ENCODE measurements around the gene HSPBAP1. TPM values are rescaled to one million over a fixed set of nuclear protein-coding genes. Genes with fewer than 3 reads are reported as not detected.

The HSPBAP1 gene
- total and polyA plus RNA-seq, 9 donors, result 5.3 to 12.8 (median 9.3) TPM

DNA sequence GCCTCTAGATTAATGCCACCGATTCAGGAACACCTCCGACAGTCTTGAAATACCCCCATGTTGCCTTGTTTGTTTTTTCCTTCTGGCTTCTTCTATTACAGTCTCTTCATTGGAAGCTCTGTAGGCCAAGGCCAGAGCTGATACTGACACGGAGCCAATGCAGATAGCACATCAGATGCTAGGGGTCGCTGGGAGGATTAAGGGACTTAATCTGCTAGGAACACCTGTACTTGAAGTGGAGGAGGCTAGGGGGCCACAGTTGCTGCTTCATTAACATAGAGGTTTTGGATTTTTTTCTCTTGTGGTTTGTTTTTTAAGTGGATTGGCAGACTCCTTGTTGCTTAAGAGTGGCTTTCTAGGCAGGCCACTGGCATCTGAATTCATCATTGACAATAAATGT is 63.4 kb downstream of the HSPBAP1 start:
- Histone ChIP-seq H3K4me3 (no peak overlapping the region), H3K27ac (no peak overlapping the region), H3K4me1 (ENCODE audit: insufficient read depth) (no peaks in the 10 kb centered on the region), H3K9me3 (no peaks in the 10 kb centered on the region), H3K27me3 (no peaks in the 10 kb centered on the region), H3K36me3 (no peaks in the 10 kb centered on the region)
- no peak for DNase-seq
- WGBS, 3 donors, result 38 to 64% (median 43%) methylated on average over 4 of the region's 4 CpGs
- TF ChIP-seq EP300 (IDR thresholded peaks at IDR 0.05) (no peak), POLR2A (IDR thresholded peaks at IDR 0.05) (no peak)
- TF ChIP-seq, protein P1, sequence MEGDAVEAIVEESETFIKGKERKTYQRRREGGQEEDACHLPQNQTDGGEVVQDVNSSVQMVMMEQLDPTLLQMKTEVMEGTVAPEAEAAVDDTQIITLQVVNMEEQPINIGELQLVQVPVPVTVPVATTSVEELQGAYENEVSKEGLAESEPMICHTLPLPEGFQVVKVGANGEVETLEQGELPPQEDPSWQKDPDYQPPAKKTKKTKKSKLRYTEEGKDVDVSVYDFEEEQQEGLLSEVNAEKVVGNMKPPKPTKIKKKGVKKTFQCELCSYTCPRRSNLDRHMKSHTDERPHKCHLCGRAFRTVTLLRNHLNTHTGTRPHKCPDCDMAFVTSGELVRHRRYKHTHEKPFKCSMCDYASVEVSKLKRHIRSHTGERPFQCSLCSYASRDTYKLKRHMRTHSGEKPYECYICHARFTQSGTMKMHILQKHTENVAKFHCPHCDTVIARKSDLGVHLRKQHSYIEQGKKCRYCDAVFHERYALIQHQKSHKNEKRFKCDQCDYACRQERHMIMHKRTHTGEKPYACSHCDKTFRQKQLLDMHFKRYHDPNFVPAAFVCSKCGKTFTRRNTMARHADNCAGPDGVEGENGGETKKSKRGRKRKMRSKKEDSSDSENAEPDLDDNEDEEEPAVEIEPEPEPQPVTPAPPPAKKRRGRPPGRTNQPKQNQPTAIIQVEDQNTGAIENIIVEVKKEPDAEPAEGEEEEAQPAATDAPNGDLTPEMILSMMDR (IDR thresholded peaks at IDR 0.05), result no peak
- intact Hi-C loops (cut with DNase I), result no loop called here

DNA sequence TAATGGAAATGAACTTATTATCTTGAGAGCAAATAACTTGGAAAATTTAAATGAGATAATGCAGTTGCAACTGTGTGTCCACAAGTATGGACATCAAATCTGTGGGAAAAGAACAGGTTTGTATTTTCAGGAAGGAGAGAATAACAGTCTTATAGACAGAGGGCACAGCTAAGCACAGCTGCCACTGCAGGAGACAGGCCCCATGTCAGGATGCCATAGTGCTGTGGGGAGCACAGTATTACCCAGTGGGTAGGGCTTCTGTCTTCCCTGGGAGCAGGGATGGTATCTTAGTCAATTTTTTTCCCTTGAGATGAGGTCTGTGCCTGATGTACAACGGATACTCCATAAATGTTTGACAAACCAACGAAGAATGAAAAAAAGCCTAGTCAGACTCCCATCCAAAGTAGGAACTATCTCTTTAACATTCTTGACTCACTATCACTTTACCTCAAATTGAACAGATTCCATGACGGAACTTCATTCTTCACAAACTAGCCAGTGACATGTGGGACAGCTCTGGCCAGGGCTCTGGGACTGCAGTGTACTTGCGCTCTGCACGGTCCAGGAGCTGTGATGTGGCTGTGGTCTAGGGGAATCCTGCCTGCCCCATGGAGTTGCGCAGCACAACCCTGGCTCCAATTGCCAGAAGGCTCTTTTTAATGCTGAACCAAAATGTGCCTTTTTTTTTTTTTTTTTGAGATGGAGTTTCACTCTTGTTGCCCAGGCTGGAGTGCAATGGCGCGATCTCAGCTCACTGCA is 64.7 kb downstream of the HSPBAP1 start:
- TF ChIP-seq, protein P1 (IDR thresholded peaks at IDR 0.05), result no peak
- no peak for TF ChIP-seq POLR2A (IDR thresholded peaks at IDR 0.05)
- no peak for TF ChIP-seq EP300 (IDR thresholded peaks at IDR 0.05)
- intact Hi-C loops (cut with DNase I), result no loop called here
- H3K4me1 ChIP-seq (ENCODE audit: insufficient read depth), result no peaks in the 10 kb centered on the region
- H3K36me3 ChIP-seq, result no peaks in the 10 kb centered on the region
- H3K27me3 ChIP-seq, result no peaks in the 10 kb centered on the region
- no peak overlapping the region for H3K27ac ChIP-seq
- no peaks in the 10 kb centered on the region for H3K9me3 ChIP-seq
- DNase-seq, result no peak
- H3K4me3 ChIP-seq, result no peak overlapping the region
- 90 to 95% (median 93%) methylated on average over 8 of the region's 8 CpGs for WGBS, 3 donors

DNA sequence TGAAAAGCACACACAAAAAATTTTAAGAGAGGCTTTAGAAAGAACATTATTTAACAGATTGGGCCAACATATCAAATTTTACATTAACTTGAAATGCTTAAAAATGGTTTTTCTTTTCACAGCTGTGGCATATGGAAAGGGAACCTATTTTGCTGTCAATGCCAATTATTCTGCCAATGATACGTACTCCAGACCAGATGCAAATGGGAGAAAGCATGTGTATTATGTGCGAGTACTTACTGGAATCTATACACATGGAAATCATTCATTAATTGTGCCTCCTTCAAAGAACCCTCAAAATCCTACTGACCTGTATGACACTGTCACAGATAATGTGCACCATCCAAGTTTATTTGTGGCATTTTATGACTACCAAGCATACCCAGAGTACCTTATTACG is 65.4 kb downstream of the HSPBAP1 start:
- no peak for DNase-seq
- no peaks in the 10 kb centered on the region for H3K27me3 ChIP-seq
- no peak overlapping the region for H3K4me3 ChIP-seq
- H3K4me1 ChIP-seq (ENCODE audit: insufficient read depth), result no peaks in the 10 kb centered on the region
- no peaks in the 10 kb centered on the region for H3K36me3 ChIP-seq
- no peaks in the 10 kb centered on the region for H3K9me3 ChIP-seq
- intact Hi-C loops (cut with DNase I), result no loop called here
- TF ChIP-seq POLR2A (IDR thresholded peaks at IDR 0.05) (no peak), EP300 (IDR thresholded peaks at IDR 0.05) (no peak)
- TF ChIP-seq, protein P1 (IDR thresholded peaks at IDR 0.05), result no peak
- no peak overlapping the region for H3K27ac ChIP-seq
- 87 to 97% (median 95%) methylated on average over 3 of the region's 3 CpGs for WGBS, 3 donors

DNA sequence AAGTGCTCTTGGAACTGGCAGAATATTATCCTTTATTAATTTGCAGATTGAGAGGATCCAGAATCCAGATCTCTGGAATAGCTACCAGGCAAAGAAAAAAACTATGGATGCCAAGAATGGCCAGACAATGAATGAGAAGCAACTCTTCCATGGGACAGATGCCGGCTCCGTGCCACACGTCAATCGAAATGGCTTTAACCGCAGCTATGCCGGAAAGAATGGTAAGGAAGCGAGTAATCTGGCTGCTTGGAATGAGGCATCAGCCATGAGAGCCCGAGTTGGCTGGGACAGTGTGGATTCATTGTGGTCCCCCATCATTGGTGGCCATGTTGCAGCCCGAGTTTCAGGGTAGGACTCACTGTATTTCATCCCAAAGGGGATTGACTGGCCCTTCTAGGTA is 65.9 kb downstream of the HSPBAP1 start:
- H3K4me1 ChIP-seq (ENCODE audit: insufficient read depth), result no peaks in the 10 kb centered on the region
- no peaks in the 10 kb centered on the region for H3K27me3 ChIP-seq
- WGBS, 3 donors, result 97% methylated on average over 9 of the region's 9 CpGs
- intact Hi-C loops (cut with DNase I), result no loop called here
- no peak overlapping the region for H3K4me3 ChIP-seq
- no peak for DNase-seq
- H3K9me3 ChIP-seq, result no peaks in the 10 kb centered on the region
- H3K27ac ChIP-seq, result no peak overlapping the region
- no peaks in the 10 kb centered on the region for H3K36me3 ChIP-seq
- no peak for TF ChIP-seq POLR2A (IDR thresholded peaks at IDR 0.05)
- no peak for TF ChIP-seq EP300 (IDR thresholded peaks at IDR 0.05)
- TF ChIP-seq, protein P1 (IDR thresholded peaks at IDR 0.05), result no peak

Measured in ovary (tissue), 9 donors.